NT2/D1 (cell line): ENCODE results near the gene OR6C75.
"Not testable (repeated sequence)": the region's sequence is repeated elsewhere in the genome, so short reads cannot be mapped to it uniquely, and the experiment has no call there.

ENCODE experiments used
- DNase-seq: peaks from one replicate; pipeline ENCODE4 v3.0.0-alpha.2; 2011; ENCODE audit warnings: low read depth, low spot score
- H3K27me3 ChIP-seq: 2 replicates; pipeline ENCODE4 v1.6.0; 2011; ENCODE audit warnings: mild to moderate bottlenecking; ENCODE audit not compliant: insufficient read length, insufficient read depth
- H3K36me3 ChIP-seq: 2 replicates; pipeline ENCODE4 v1.6.1; 2011; ENCODE audit warnings: mild to moderate bottlenecking, low read length, mixed read lengths; ENCODE audit not compliant: insufficient read depth, insufficient read length
- H3K4me1 ChIP-seq: 2 replicates; pipeline ENCODE4 v1.5.1; 2011; ENCODE audit not compliant: insufficient read depth, insufficient read length
- H3K4me3 ChIP-seq: 2 replicates; pipeline ENCODE4 v1.5.1; 2011; ENCODE audit warnings: low read depth; ENCODE audit not compliant: insufficient read length
- H3K9ac ChIP-seq: 2 replicates; pipeline ENCODE4 v1.6.0; 2011; ENCODE audit warnings: low read depth; ENCODE audit not compliant: insufficient read length
- H3K9me3 ChIP-seq: 2 replicates; pipeline ENCODE4 v1.5.1; 2011; ENCODE audit warnings: mild to moderate bottlenecking, low read length; ENCODE audit not compliant: insufficient read depth
- SUZ12 ChIP-seq: IDR thresholded peaks from 2 replicates; pipeline ENCODE4 v1.6.1; 2011; ENCODE audit not compliant: insufficient read length, insufficient read depth; ENCODE audit errors: extremely low read depth
- ZNF274 ChIP-seq: IDR thresholded peaks from 2 replicates; pipeline ENCODE4 v1.6.1; 2011; ENCODE audit warnings: mild to moderate bottlenecking, low read depth, low read length

OR6C75 gene

GRCh38 chr12:55414889-55415288 is 52.1 kb downstream of the OR6C75 start:
- H3K4me3 ChIP-seq: peak overlapping the region; percentile 9
- H3K36me3 ChIP-seq: not testable (repeated sequence)
- peak overlapping the region; percentile 56 for H3K9ac ChIP-seq

DNA sequence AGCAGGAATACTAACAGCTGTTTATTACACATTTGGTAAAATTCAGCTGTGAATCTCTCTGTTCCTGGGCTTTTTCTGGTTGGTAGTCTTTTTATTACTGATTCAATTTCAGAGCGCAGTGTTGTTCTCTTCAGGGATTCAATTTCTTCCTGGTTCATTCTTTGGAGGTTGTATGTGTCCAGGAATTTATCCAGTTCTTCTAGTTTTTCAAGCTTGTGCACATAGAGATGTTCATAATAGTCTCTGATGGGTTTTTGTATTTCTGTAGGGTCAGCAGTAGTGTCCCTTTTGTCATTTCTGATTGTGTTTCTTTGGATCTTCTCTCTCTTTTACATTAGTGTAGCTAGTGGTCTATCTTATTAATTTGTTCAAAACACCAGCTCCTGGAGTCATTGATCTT is 54.2 kb downstream of the OR6C75 start:
- DNase-seq: no peak
- Histone ChIP-seq H3K36me3 (no peaks in the 10 kb centered on the region), H3K27me3 (no peaks in the 10 kb centered on the region), H3K4me3 (no peak overlapping the region), H3K9ac (no peak overlapping the region), H3K4me1 (no peaks in the 10 kb centered on the region), H3K9me3 (no peaks in the 10 kb centered on the region)
- no peak for TF ChIP-seq ZNF274
- TF ChIP-seq SUZ12: no peak

More at GRCh38 chr12:55414889-55415288, 52.1 kb downstream of the OR6C75 start:
- H3K9me3 ChIP-seq, H3K4me1 ChIP-seq, DNase-seq, H3K27me3 ChIP-seq: not testable (repeated sequence)
